ENCODE results near the gene CDC7. TPM values are rescaled to one million over a fixed set of nuclear protein-coding genes. Genes with fewer than 3 reads are reported as not detected.

CDC7 gene
- total and polyA plus RNA-seq, 9 of the 15 experiments (the other 6 are each of a cell fraction or from before 2014, with no cell fraction given), result 22.3 to 66.8 (median 44.2) TPM

DNA sequence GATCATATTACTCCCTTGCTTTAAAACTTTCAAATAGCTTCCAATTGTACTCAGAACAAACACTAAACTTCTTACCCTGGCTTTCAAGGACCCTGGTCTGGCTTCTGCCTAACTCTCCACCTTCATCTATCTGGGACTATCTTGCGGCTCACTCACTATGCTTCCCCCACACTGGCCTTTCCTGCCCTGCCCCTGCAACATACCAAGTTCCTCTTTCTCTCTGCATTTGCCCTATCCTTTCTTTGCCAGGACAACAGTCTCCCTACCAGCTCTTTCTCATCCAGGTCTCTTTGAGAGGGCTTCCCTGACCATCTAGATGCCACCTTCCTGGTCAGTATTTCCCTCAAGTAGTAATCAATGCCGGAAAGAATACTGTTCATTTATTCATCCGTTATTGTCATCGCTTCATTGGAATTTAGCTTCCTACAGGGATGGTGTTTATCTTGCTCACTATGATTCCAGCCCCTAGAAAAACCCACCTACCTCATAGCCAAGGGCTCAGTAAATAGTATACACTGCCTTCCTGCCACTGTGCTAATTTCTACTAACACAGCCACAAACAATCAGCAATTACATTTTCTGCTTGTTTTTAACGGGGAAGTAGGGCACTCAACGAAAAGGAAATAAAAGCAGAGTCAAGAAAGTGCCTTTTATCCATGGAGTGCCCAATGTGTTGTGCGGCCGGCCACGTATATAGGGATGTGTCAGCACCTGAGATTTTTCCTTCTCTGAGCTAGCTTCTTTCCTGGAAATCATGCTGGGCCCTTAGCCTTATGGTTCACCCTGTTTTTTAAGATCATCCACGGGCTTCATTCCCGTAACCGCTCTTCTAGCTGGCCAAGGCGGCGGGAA, 521 bp upstream of the CDC7 start (continued):
- TF ChIP-seq, protein P1, sequence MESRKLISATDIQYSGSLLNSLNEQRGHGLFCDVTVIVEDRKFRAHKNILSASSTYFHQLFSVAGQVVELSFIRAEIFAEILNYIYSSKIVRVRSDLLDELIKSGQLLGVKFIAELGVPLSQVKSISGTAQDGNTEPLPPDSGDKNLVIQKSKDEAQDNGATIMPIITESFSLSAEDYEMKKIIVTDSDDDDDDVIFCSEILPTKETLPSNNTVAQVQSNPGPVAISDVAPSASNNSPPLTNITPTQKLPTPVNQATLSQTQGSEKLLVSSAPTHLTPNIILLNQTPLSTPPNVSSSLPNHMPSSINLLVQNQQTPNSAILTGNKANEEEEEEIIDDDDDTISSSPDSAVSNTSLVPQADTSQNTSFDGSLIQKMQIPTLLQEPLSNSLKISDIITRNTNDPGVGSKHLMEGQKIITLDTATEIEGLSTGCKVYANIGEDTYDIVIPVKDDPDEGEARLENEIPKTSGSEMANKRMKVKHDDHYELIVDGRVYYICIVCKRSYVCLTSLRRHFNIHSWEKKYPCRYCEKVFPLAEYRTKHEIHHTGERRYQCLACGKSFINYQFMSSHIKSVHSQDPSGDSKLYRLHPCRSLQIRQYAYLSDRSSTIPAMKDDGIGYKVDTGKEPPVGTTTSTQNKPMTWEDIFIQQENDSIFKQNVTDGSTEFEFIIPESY (CRISPR knock-in tag; IDR thresholded peaks at IDR 0.05), result 0 out of 2 replicates have a peak, but pooled peaks have one; percentile 42
- no peak for TF ChIP-seq SIRT6 (IDR thresholded peaks at IDR 0.05; ENCODE audit: low read depth, low read length)
- TF ChIP-seq ZNF584 (CRISPR knock-in tag; IDR thresholded peaks at IDR 0.05; ENCODE audit: low read depth), result peak; percentile 57; the same call in 1 of the 2 replicates
- no peak for TF ChIP-seq MYC (IDR thresholded peaks at IDR 0.05; ENCODE audit: low read depth, low read length)
- no peak for TF ChIP-seq MYC (CRISPR knock-in tag; IDR thresholded peaks at IDR 0.05; ENCODE audit: borderline replicate concordance, low read depth)
- TF ChIP-seq, protein P2, sequence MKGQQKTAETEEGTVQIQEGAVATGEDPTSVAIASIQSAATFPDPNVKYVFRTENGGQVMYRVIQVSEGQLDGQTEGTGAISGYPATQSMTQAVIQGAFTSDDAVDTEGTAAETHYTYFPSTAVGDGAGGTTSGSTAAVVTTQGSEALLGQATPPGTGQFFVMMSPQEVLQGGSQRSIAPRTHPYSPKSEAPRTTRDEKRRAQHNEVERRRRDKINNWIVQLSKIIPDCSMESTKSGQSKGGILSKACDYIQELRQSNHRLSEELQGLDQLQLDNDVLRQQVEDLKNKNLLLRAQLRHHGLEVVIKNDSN (CRISPR knock-in tag; IDR thresholded peaks at IDR 0.05), result no peak
- no peak for TF ChIP-seq CBX1 (IDR thresholded peaks at IDR 0.05; ENCODE audit: low read depth)
- peak; percentile 13; the same call in 1 of the 2 replicates for TF ChIP-seq SMARCA4 (IDR thresholded peaks at IDR 0.05)
- TF ChIP-seq MTA3 (IDR thresholded peaks at IDR 0.05; ENCODE audit: borderline replicate concordance), result no peak
- TF ChIP-seq GABPA (tag; conservative IDR thresholded peaks at IDR 0.05; ENCODE audit: low read depth), result 0 out of 2 replicates have a peak, but pooled peaks have one; percentile 25
- TF ChIP-seq ZNF507 (tag; conservative IDR thresholded peaks at IDR 0.05), result no peak
- TF ChIP-seq EGR1 (conservative IDR thresholded peaks at IDR 0.05), result no peak
- TF ChIP-seq JUND (IDR thresholded peaks at IDR 0.05; ENCODE audit: borderline replicate concordance, low read depth, low read length), result peak; percentile 22; the same call in 1 of the 2 replicates
- no peak for TF ChIP-seq JUND (tag; IDR thresholded peaks at IDR 0.05; ENCODE audit: borderline replicate concordance, low read depth, low read length)
- 0 out of 2 replicates have a peak, but pooled peaks have one; percentile 16 for TF ChIP-seq MAFG (tag; conservative IDR thresholded peaks at IDR 0.05)
- TF ChIP-seq ASH1L (IDR thresholded peaks at IDR 0.05; ENCODE audit: borderline replicate concordance, low read depth, partially characterized antibody), result no peak
- TF ChIP-seq BRF2 (IDR thresholded peaks at IDR 0.05; ENCODE audit: borderline replicate concordance, insufficient read depth, insufficient read length), result no peak
- TF ChIP-seq HMBOX1 (IDR thresholded peaks at IDR 0.05), result peak; percentile 46; the same call in 1 of the 2 replicates
- 0 out of 2 replicates have a peak, but pooled peaks have one; percentile 9 for TF ChIP-seq ZBTB26 (CRISPR knock-in tag; IDR thresholded peaks at IDR 0.05)
- peak; percentile 16; the same call in 1 of the 2 replicates for TF ChIP-seq SOX6 (IDR thresholded peaks at IDR 0.05)
